ENCODE results near the gene ZNF543.

ZNF543 gene

DNA sequence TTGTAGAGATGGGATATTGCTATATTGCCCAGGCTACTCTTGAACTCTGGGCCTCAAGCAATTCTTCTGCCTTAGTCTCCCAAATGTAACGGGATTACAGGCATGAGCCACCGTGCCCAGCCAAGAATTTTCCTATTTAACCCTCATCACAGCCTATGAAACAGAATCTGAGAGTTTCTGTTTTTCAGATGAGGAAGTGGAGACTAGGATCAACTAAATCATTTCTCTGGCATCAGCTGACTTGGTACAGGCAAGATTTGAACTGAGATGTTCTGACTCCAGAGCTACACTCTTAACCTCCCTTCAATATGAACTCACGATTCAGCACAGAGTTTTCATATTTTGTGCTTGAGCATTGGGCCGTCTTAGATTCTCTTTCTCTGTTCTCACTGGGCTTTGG is 31.9 kb upstream of the ZNF543 start:
- Histone ChIP-seq H3K36me3 (ENCODE audit: control insufficient read depth in 1 of 2, insufficient read depth in 2 of 2, low read length in 2 of 2) (peaks cover 69 to 96% of the 10 kb centered on the region in 2 donors), H3K27me3 (ENCODE audit: control insufficient read depth in 1 of 2, insufficient read depth in 2 of 2, low read length in 2 of 2) (no peaks in the 10 kb centered on the region), H3K4me3 (ENCODE audit: low read depth in 1 of 2, low read length in 2 of 2) (no peak overlapping the region), H3K9ac (ENCODE audit: low read depth in 1 of 2, low read length in 2 of 2) (no peak overlapping the region), H3K4me1 (ENCODE audit: control insufficient read depth in 1 of 2, insufficient read depth in 2 of 2, low read length in 2 of 2) (no peaks in the 10 kb centered on the region), H3K27ac (ENCODE audit: low read depth, low read length) (no peak overlapping the region), H3K9me3 (ENCODE audit: control insufficient read depth in 1 of 2, low read length in 2 of 2) (peaks cover 24 to 28% of the 10 kb centered on the region in 2 donors)

- Histone ChIP-seq H3K9ac (ENCODE audit: low read depth in 1 of 2, low read length in 2 of 2) (no peak overlapping the region), H3K36me3 (ENCODE audit: control insufficient read depth in 1 of 2, insufficient read depth in 2 of 2, low read length in 2 of 2) (peaks cover 63 to 90% of the 10 kb centered on the region in 2 donors), H3K4me3 (ENCODE audit: low read depth in 1 of 2, low read length in 2 of 2) (peak overlapping the region; percentile 14 to 25), H3K27me3 (ENCODE audit: control insufficient read depth in 1 of 2, insufficient read depth in 2 of 2, low read length in 2 of 2) (no peaks in the 10 kb centered on the region), H3K9me3 (ENCODE audit: control insufficient read depth in 1 of 2, low read length in 2 of 2) (peaks cover 38 to 42% of the 10 kb centered on the region in 2 donors), H3K27ac (ENCODE audit: low read depth, low read length) (no peak overlapping the region), H3K4me1 (ENCODE audit: control insufficient read depth in 1 of 2, insufficient read depth in 2 of 2, low read length in 2 of 2) (no peaks in the 10 kb centered on the region)
These were observed 29.3 kb upstream of the ZNF543 start for GRCh38 chr19:57290970-57291369.

GRCh38 chr19:57292547-57292946 is 27.7 kb upstream of the ZNF543 start:
- H3K36me3 ChIP-seq (ENCODE audit: control insufficient read depth in 1 of 2, insufficient read depth in 2 of 2, low read length in 2 of 2) = peaks cover 53 to 83% of the 10 kb centered on the region in 2 donors
- H3K4me3 ChIP-seq (ENCODE audit: low read depth in 1 of 2, low read length in 2 of 2) = no peak overlapping the region
- no peak overlapping the region for H3K27ac ChIP-seq (ENCODE audit: low read depth, low read length)
- H3K9ac ChIP-seq (ENCODE audit: low read depth in 1 of 2, low read length in 2 of 2) = no peak overlapping the region
- H3K27me3 ChIP-seq (ENCODE audit: control insufficient read depth in 1 of 2, insufficient read depth in 2 of 2, low read length in 2 of 2) = no peaks in the 10 kb centered on the region
- H3K4me1 ChIP-seq (ENCODE audit: control insufficient read depth in 1 of 2, insufficient read depth in 2 of 2, low read length in 2 of 2) = no peaks in the 10 kb centered on the region
- H3K9me3 ChIP-seq (ENCODE audit: control insufficient read depth in 1 of 2, low read length in 2 of 2) = peaks cover 38 to 45% of the 10 kb centered on the region in 2 donors

DNA sequence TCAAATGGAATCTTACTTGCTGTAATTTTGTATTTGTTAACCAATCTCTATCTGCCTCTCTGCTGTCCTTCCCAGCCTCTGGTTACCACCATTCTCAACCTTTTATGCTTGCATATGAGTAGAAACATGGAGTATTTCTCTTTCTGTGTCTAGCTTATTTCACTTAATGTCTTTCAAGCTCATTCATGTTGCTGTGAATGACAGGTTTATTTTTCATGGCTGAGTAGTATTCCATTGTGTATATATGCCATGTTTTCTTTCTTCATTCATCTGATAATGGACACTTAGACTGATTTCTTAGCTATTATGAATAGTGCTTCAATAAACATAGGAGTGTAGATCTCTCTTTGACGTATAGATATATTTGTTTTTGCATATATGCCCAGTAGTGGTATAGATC is 26.6 kb upstream of the ZNF543 start:
- no peak overlapping the region for H3K9ac ChIP-seq (ENCODE audit: low read depth in 1 of 2, low read length in 2 of 2)
- no peak overlapping the region for H3K27ac ChIP-seq (ENCODE audit: low read depth, low read length)
- H3K27me3 ChIP-seq (ENCODE audit: control insufficient read depth in 1 of 2, insufficient read depth in 2 of 2, low read length in 2 of 2) = no peaks in the 10 kb centered on the region
- peaks cover 38 to 44% of the 10 kb centered on the region in 2 donors for H3K9me3 ChIP-seq (ENCODE audit: control insufficient read depth in 1 of 2, low read length in 2 of 2)
- no peaks in the 10 kb centered on the region for H3K4me1 ChIP-seq (ENCODE audit: control insufficient read depth in 1 of 2, insufficient read depth in 2 of 2, low read length in 2 of 2)
- H3K4me3 ChIP-seq (ENCODE audit: low read depth in 1 of 2, low read length in 2 of 2) = no peak overlapping the region
- peaks cover 42 to 72% of the 10 kb centered on the region in 2 donors for H3K36me3 ChIP-seq (ENCODE audit: control insufficient read depth in 1 of 2, insufficient read depth in 2 of 2, low read length in 2 of 2)

- H3K36me3 ChIP-seq (ENCODE audit: control insufficient read depth in 1 of 2, insufficient read depth in 2 of 2, low read length in 2 of 2) = peaks cover 12 to 45% of the 10 kb centered on the region in 2 donors
- H3K27ac ChIP-seq (ENCODE audit: low read depth, low read length) = no peak overlapping the region
- H3K4me3 ChIP-seq (ENCODE audit: low read depth in 1 of 2, low read length in 2 of 2) = no peak overlapping the region
- no peaks in the 10 kb centered on the region for H3K9me3 ChIP-seq (ENCODE audit: control insufficient read depth in 1 of 2, low read length in 2 of 2)
- H3K27me3 ChIP-seq (ENCODE audit: control insufficient read depth in 1 of 2, insufficient read depth in 2 of 2, low read length in 2 of 2) = no peaks in the 10 kb centered on the region
- H3K9ac ChIP-seq (ENCODE audit: low read depth in 1 of 2, low read length in 2 of 2) = no peak overlapping the region
- H3K4me1 ChIP-seq (ENCODE audit: control insufficient read depth in 1 of 2, insufficient read depth in 2 of 2, low read length in 2 of 2) = no peaks in the 10 kb centered on the region
These were observed 18.2 kb upstream of the ZNF543 start for GRCh38 chr19:57302020-57302465.

DNA sequence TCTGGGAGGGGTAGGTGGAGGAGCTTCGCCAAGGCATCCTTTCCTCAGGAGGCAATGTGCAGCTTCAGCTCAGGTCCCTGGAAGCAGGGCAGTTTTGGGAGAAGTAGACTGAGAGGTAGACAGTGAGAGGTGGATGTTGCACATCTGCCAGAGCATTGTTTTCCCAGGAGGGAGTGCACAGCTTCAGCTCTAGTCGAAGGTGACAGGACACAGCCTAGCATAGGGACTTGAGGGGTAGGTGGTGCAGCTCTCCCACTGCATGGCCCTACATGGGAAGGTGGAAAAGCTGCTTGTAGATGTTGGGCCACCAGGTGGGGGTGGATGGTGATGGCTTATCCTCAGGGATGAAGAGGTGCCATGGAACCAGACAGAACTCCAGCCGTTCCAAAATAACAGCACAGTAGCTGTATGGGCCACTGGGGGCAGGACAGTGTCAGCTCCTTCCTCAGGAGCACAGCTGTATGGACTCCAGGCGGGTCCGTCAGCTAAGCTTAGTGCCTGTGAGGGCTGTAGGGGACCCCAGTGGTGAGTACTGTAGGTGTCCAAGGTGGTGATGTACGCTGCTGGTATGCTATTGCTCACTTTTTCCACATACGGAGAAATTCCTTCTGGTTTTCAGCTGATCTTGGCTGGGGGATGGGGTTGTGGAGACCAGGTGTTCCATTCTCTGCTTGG is 17.4 kb upstream of the ZNF543 start:
- Histone ChIP-seq H3K36me3 (ENCODE audit: control insufficient read depth in 1 of 2, insufficient read depth in 2 of 2, low read length in 2 of 2) (peaks cover 12 to 40% of the 10 kb centered on the region in 2 donors), H3K27ac (ENCODE audit: low read depth, low read length) (no peak overlapping the region)

GRCh38 chr19:57305056-57305455 is 15.2 kb upstream of the ZNF543 start:
- Histone ChIP-seq H3K9me3 (ENCODE audit: control insufficient read depth in 1 of 2, low read length in 2 of 2) (peaks cover 2 to 6% of the 10 kb centered on the region in 2 donors), H3K36me3 (ENCODE audit: control insufficient read depth in 1 of 2, insufficient read depth in 2 of 2, low read length in 2 of 2) (peaks cover 16 to 31% of the 10 kb centered on the region in 2 donors), H3K27ac (ENCODE audit: low read depth, low read length) (no peak overlapping the region), H3K4me1 (ENCODE audit: control insufficient read depth in 1 of 2, insufficient read depth in 2 of 2, low read length in 2 of 2) (no peaks in the 10 kb centered on the region), H3K9ac (ENCODE audit: low read depth in 1 of 2, low read length in 2 of 2) (no peak overlapping the region), H3K4me3 (ENCODE audit: low read depth in 1 of 2, low read length in 2 of 2) (no peak overlapping the region), H3K27me3 (ENCODE audit: control insufficient read depth in 1 of 2, insufficient read depth in 2 of 2, low read length in 2 of 2) (no peaks in the 10 kb centered on the region)

More for the DNA sequence above, 17.4 kb upstream of the ZNF543 start:
- H3K4me3 ChIP-seq (ENCODE audit: low read depth in 1 of 2, low read length in 2 of 2) = no peak overlapping the region
- H3K27me3 ChIP-seq (ENCODE audit: control insufficient read depth in 1 of 2, insufficient read depth in 2 of 2, low read length in 2 of 2) = no peaks in the 10 kb centered on the region
- H3K9me3 ChIP-seq (ENCODE audit: control insufficient read depth in 1 of 2, low read length in 2 of 2) = no peaks in the 10 kb centered on the region
- H3K9ac ChIP-seq (ENCODE audit: low read depth in 1 of 2, low read length in 2 of 2) = no peak overlapping the region
- no peaks in the 10 kb centered on the region for H3K4me1 ChIP-seq (ENCODE audit: control insufficient read depth in 1 of 2, insufficient read depth in 2 of 2, low read length in 2 of 2)

GRCh38 chr19:57308514-57308913 is 11.8 kb upstream of the ZNF543 start:
- Histone ChIP-seq H3K4me3 (ENCODE audit: low read depth in 1 of 2, low read length in 2 of 2) (no peak overlapping the region), H3K9me3 (ENCODE audit: control insufficient read depth in 1 of 2, low read length in 2 of 2) (peaks cover 2 to 6% of the 10 kb centered on the region in 2 donors), H3K27me3 (ENCODE audit: control insufficient read depth in 1 of 2, insufficient read depth in 2 of 2, low read length in 2 of 2) (no peaks in the 10 kb centered on the region), H3K27ac (ENCODE audit: low read depth, low read length) (no peak overlapping the region), H3K36me3 (ENCODE audit: control insufficient read depth in 1 of 2, insufficient read depth in 2 of 2, low read length in 2 of 2) (peaks cover 0 to 4% of the 10 kb centered on the region in 2 donors), H3K9ac (ENCODE audit: low read depth in 1 of 2, low read length in 2 of 2) (no peak overlapping the region), H3K4me1 (ENCODE audit: control insufficient read depth in 1 of 2, insufficient read depth in 2 of 2, low read length in 2 of 2) (no peaks in the 10 kb centered on the region)

DNA sequence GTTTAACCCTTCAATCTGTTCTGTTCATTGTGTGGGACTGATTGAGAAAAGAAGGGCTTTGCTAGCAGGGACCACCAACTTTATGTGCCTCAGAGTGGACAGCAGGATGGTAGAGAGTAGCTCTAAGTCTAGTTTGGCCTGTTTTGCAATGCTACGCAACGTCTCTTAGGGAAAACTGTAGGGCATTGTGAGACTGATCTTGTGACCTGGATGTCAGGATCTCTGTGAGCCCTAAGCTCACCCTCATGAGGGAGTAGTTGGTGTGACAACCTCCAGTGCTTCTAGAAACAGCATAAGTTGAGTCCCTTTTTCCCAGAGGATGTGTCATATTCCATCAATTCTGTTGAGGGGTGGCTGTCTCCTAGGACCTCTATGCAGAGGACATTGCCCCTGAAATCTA is 9.5 kb upstream of the ZNF543 start:
- Histone ChIP-seq H3K27me3 (ENCODE audit: control insufficient read depth in 1 of 2, insufficient read depth in 2 of 2, low read length in 2 of 2) (no peaks in the 10 kb centered on the region), H3K27ac (ENCODE audit: low read depth, low read length) (no peak overlapping the region), H3K9me3 (ENCODE audit: control insufficient read depth in 1 of 2, low read length in 2 of 2) (peaks cover 2 to 6% of the 10 kb centered on the region in 2 donors), H3K9ac (ENCODE audit: low read depth in 1 of 2, low read length in 2 of 2) (no peak overlapping the region), H3K4me3 (ENCODE audit: low read depth in 1 of 2, low read length in 2 of 2) (no peak overlapping the region), H3K4me1 (ENCODE audit: control insufficient read depth in 1 of 2, insufficient read depth in 2 of 2, low read length in 2 of 2) (no peaks in the 10 kb centered on the region), H3K36me3 (ENCODE audit: control insufficient read depth in 1 of 2, insufficient read depth in 2 of 2, low read length in 2 of 2) (peaks cover 0 to 4% of the 10 kb centered on the region in 2 donors)

- Histone ChIP-seq H3K9ac (ENCODE audit: low read depth in 1 of 2, low read length in 2 of 2) (no peak overlapping the region), H3K27ac (ENCODE audit: low read depth, low read length) (no peak overlapping the region)
These were observed 6.1 kb upstream of the ZNF543 start for GRCh38 chr19:57314146-57314545.

More at GRCh38 chr19:57314146-57314545, 6.1 kb upstream of the ZNF543 start:
- Histone ChIP-seq H3K9me3 (ENCODE audit: control insufficient read depth in 1 of 2, low read length in 2 of 2) (peaks cover 0 to 4% of the 10 kb centered on the region in 2 donors), H3K4me1 (ENCODE audit: control insufficient read depth in 1 of 2, insufficient read depth in 2 of 2, low read length in 2 of 2) (no peaks in the 10 kb centered on the region), H3K4me3 (ENCODE audit: low read depth in 1 of 2, low read length in 2 of 2) (no peak overlapping the region), H3K36me3 (ENCODE audit: control insufficient read depth in 1 of 2, insufficient read depth in 2 of 2, low read length in 2 of 2) (no peaks in the 10 kb centered on the region), H3K27me3 (ENCODE audit: control insufficient read depth in 1 of 2, insufficient read depth in 2 of 2, low read length in 2 of 2) (no peaks in the 10 kb centered on the region)

Data from duodenal mucosa (tissue), 2 donors.